Stimulated activated memory B cell treated with anti-CD40 and anti-IgM and Interleukin-4, amounts not matched to agents 10 μg/mL and 1 μg/mL and 100 μg/mL, for 72 hours (primary cell): Measurements from ENCODE around the gene DTWD2.
"Not testable (repeated sequence)": the region's sequence is repeated elsewhere in the genome, so short reads cannot be mapped to it uniquely, and the experiment has no call there.

ENCODE experiments used
- ATAC-seq: fragments of 150-1000 bp; cut with Tn5 transposase; 2 replicates; pipeline ENCODE4 v1.10.0; 2021
- H3K27ac Mint-ChIP-seq: one replicate; pipeline ENCODE4 v1.8.0; 2022; ENCODE audit warnings: mild to moderate bottlenecking, mixed read lengths
- H3K27me3 Mint-ChIP-seq: one replicate; pipeline ENCODE4 v1.8.0; 2022; ENCODE audit warnings: mixed read lengths
- H3K36me3 Mint-ChIP-seq: one replicate; pipeline ENCODE4 v1.8.0; 2022; ENCODE audit warnings: mixed read lengths
- H3K4me1 Mint-ChIP-seq: one replicate; pipeline ENCODE4 v1.8.0; 2022; ENCODE audit warnings: mixed read lengths
- H3K4me3 Mint-ChIP-seq: one replicate; pipeline ENCODE4 v1.8.0; 2022; ENCODE audit warnings: mild to moderate bottlenecking, moderate library complexity, mixed read lengths
- H3K9me3 Mint-ChIP-seq: one replicate; pipeline ENCODE4 v1.8.0; 2022; ENCODE audit warnings: mixed read lengths

DTWD2 gene

DNA sequence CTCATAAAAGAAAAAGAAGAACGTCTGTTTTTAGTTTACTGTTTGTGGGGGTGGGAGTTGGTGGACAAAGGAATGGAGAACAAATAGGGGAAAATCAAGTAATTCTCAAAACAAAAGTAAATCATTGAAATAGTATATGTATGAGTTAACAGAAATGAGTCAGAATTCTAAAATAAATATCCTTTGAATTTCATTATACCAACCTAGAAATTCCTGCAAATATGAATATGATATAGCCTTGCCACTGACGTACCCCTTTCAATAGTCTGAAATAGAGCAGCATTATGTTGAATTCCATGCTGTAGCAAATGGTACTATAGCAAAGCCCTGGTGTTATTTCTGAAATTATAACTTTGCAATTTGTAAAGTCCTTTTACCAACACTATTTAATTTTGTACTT is 29.6 kb upstream of the DTWD2 start:
- H3K9me3 Mint-ChIP-seq: no peaks in the 10 kb centered on the region
- H3K27ac Mint-ChIP-seq: peak overlapping the region; percentile 59
- no peaks in the 10 kb centered on the region for H3K27me3 Mint-ChIP-seq

DNA sequence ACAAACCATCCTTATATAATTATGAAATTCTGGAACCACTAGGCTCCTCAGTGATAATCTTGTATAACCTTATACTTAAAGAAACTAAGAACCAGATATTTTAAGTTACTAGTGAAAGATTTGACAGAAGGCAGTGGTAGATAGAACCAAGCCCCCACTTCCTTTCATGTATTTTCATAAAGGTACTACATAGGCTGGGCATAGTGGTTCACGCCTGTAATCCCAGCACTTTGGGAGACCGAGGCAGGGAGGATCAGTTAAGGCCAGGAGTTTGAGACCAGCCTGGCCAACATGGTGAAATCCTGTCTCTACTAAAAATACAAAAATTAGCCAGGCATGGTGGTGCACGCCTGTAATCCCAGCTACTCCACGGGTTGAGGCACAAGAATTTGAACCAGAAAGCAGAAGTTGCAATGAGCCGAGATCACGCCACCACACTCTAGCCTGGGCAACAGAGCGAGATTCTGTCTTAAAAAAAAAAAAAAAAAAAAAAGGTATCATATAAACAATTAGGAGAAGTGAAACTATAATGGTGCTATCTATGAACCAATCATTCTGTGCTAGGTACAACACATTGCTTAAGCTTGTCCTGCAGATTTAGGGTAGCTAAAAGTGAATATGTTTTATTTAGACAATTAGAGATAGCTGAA is 27.9 kb upstream of the DTWD2 start:
- Mint-ChIP-seq H3K27me3 (no peaks in the 10 kb centered on the region), H3K9me3 (no peaks in the 10 kb centered on the region), H3K36me3 (no peaks in the 10 kb centered on the region), H3K4me3 (no peak overlapping the region), H3K4me1 (peaks cover 38% of the 10 kb centered on the region), H3K27ac (peak overlapping the region; percentile 59)
- peak; percentile 88 for ATAC-seq

More for the DNA sequence above, 29.6 kb upstream of the DTWD2 start:
- H3K4me1 Mint-ChIP-seq: peaks cover 55% of the 10 kb centered on the region
- ATAC-seq: no peak
- H3K36me3 Mint-ChIP-seq: no peaks in the 10 kb centered on the region
- H3K4me3 Mint-ChIP-seq: no peak overlapping the region

DNA sequence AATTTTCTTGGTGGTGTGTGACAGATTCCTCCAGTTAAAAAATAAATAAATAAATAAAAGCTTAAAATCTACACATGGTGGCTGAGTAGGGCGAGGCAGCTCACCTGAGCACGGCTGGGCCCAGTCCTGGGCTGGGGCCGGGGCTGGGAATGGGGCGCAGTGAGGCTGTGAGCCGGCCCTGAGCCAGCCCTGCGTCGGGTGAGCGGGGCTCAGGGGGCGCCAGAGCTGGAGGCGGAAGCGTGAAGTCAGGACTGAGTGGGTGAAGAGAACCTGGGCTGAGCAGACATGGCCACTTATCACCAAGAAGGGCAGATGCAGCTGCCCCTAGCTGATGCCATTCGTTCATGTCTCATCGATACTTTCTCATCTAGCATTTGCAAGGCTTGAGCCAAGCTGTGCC is 22.8 kb upstream of the DTWD2 start:
- Mint-ChIP-seq H3K9me3 (no peaks in the 10 kb centered on the region), H3K27ac (no peak overlapping the region), H3K36me3 (no peaks in the 10 kb centered on the region), H3K4me3 (no peak overlapping the region), H3K4me1 (no peaks in the 10 kb centered on the region), H3K27me3 (no peaks in the 10 kb centered on the region)
- ATAC-seq: no peak

DNA sequence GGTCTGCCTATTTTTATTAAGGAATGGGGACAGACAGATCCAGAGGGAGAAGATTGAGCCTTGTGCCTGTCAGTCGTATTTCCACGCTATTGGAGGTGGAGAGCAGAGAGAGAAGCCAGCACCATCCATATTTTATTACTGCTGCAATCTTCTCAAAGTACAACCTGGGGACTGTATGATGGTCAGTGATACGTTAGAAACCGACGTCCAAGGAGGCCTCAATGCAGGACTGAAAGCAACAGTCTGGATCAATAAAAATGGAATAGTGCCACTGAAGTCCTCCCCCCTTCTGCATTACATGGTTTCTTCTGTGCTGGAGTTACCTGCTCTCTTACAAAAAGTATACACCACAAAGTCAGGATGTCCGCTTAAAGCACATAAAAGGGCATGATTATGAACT is 21.9 kb upstream of the DTWD2 start:
- no peak for ATAC-seq
- H3K27me3 Mint-ChIP-seq: no peaks in the 10 kb centered on the region
- no peak overlapping the region for H3K27ac Mint-ChIP-seq
- H3K4me3 Mint-ChIP-seq: no peak overlapping the region
- no peaks in the 10 kb centered on the region for H3K4me1 Mint-ChIP-seq
- H3K9me3 Mint-ChIP-seq: no peaks in the 10 kb centered on the region
- no peaks in the 10 kb centered on the region for H3K36me3 Mint-ChIP-seq

DNA sequence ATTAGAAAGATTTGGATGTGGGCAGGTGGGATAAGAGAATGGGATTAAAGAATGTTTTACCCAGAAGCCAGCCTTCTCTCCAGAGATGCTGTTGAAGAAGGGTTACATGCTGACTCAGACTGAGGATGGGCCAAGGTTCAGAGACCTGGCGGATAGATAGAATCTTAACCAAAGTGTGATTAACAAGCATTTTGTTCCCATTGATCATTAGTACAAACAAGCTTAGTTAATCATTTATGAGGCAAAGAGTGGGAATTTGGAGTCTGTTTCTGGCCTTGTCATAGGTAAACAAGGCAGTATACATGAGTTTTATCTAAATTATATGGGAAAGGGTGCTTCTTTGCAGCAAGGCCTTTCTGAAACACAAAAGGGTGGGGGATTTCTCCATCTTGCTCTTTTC is 20.8 kb upstream of the DTWD2 start:
- no peak overlapping the region for H3K27ac Mint-ChIP-seq
- no peaks in the 10 kb centered on the region for H3K27me3 Mint-ChIP-seq
- H3K4me1 Mint-ChIP-seq: no peaks in the 10 kb centered on the region
- no peak overlapping the region for H3K4me3 Mint-ChIP-seq
- H3K36me3 Mint-ChIP-seq: no peaks in the 10 kb centered on the region
- no peaks in the 10 kb centered on the region for H3K9me3 Mint-ChIP-seq
- no peak for ATAC-seq

DNA sequence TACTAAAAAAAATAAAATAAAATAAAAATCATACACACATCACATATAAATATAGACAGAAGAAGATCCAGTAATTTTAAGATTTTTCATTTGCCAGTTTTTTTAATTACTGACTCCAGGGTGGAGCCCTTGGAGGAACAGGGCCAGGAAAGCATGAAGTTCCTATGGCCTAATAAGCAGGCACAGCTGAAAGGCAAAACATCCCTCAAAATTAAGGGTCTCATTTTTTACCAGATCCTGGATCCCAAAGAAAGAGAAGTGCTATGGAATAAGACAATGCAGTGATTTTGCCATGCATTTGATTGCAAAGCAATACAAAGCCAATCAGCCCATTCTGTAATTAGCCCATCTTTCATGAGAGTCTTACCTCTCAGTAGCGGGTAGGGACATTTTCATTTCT is 11.3 kb upstream of the DTWD2 start:
- H3K4me1 Mint-ChIP-seq: no peaks in the 10 kb centered on the region
- ATAC-seq: no peak
- peaks cover 10% of the 10 kb centered on the region for H3K36me3 Mint-ChIP-seq
- H3K27me3 Mint-ChIP-seq: no peaks in the 10 kb centered on the region
- H3K4me3 Mint-ChIP-seq: no peak overlapping the region
- H3K27ac Mint-ChIP-seq: no peak overlapping the region
- peaks cover 18% of the 10 kb centered on the region for H3K9me3 Mint-ChIP-seq

DNA sequence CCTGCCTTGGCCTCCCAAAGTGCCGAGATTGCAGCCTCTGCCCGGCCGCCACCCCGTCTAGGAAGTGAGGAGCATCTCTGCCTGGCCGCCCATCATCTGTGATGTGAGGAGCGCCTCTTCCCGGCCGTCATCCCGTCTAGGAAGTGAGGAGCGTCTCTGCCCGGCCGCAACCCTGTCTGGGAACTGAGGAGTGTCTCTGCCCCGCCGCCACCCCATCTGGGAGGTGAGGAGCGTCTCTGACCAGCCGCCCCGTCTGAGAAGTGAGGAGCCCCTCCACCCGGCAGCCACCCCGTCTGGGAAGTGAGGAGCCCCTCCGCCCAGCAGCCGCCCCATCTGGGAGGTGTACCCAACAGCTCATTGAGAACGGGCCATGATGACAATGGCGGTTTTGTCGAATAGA is 10.5 kb upstream of the DTWD2 start:
- H3K27ac Mint-ChIP-seq, H3K27me3 Mint-ChIP-seq, ATAC-seq, H3K4me1 Mint-ChIP-seq, H3K36me3 Mint-ChIP-seq, H3K4me3 Mint-ChIP-seq: not testable (repeated sequence)
- peaks cover 18% of the 10 kb centered on the region for H3K9me3 Mint-ChIP-seq

DNA sequence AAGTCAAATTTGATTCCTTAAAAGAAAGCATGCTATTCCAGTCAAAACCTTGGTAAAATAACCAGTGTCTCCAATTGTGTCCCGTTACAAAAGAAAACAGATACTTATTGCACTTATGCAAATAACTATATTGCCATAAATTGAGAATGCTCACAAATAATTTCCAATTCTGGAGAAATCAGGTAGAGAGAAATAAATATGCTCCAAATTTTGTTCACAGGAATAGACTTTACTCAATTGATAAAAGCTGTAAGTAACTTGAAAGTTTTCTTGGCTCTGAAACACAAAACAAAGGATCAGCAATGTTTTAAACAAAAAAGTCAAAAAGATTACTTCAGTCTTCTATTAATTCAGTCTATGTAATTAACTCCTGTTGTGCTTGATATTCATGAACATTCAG is 7.8 kb upstream of the DTWD2 start:
- no peak overlapping the region for H3K27ac Mint-ChIP-seq
- peaks cover 18% of the 10 kb centered on the region for H3K9me3 Mint-ChIP-seq
- H3K27me3 Mint-ChIP-seq: no peaks in the 10 kb centered on the region
- no peaks in the 10 kb centered on the region for H3K4me1 Mint-ChIP-seq
- H3K36me3 Mint-ChIP-seq: peaks cover 10% of the 10 kb centered on the region
- no peak for ATAC-seq
- no peak overlapping the region for H3K4me3 Mint-ChIP-seq

DNA sequence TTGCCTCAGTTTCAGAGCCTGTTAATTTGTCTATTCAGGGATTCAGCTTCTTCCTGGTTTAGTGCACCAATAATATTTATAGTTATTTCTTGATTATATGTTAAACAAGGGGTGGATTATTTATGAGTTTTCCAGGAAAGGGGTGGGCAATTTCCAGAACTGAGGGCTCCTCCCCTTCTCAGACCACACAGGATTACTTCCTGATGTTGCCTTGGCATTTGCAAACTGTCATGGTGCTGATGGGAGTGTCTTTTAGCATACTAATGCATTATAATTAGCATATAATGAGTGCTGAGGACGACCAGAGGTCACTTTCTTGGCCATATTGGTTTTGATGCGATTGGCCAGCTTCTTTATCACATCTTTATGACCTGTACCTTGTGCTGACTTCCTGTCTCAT is 6.2 kb upstream of the DTWD2 start:
- Mint-ChIP-seq H3K27me3 (no peaks in the 10 kb centered on the region), H3K4me3 (no peak overlapping the region), H3K4me1 (no peaks in the 10 kb centered on the region), H3K36me3 (no peaks in the 10 kb centered on the region), H3K9me3 (peaks cover 10% of the 10 kb centered on the region), H3K27ac (no peak overlapping the region)
- ATAC-seq: no peak

DNA sequence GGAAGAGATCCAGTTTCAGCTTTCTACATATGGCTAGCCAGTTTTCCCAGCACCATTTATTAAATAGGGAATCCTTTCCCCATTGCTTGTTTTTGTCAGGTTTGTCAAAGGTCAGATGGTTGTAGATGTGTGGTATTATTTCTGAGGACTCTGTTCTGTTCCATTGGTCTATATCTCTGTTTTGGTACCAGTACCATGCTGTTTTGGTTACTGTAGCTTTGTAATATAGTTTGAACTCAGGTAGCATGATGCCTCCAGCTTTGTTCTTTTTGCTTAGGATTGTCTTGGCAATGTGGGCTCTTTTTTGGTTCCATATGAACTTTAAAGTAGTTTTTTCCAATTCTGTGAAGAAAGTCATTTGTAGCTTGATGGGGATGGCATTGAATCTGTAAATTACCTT is 4.8 kb upstream of the DTWD2 start:
- not testable (repeated sequence) for H3K36me3 Mint-ChIP-seq, ATAC-seq, H3K27ac Mint-ChIP-seq, H3K27me3 Mint-ChIP-seq, H3K4me3 Mint-ChIP-seq, H3K4me1 Mint-ChIP-seq, H3K9me3 Mint-ChIP-seq

DNA sequence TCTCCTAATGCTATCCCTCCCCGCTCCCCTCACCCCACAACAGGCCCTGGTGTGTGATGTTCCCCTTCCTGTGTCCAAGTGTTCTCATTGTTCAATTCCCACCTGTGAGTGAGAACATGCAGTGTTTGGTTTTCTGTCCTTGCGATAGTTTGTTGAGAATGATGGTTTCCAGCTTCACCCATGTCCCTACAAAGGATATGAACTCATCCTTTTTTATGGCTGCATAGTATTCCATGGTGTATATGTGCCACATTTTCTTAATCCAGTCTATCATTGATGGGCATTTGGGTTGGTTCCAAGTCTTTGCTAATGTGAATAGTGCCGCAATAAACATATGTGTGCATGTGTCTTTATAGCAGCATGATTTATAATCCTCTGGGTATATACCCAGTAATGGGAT is 3.7 kb upstream of the DTWD2 start:
- H3K27me3 Mint-ChIP-seq, H3K36me3 Mint-ChIP-seq, H3K27ac Mint-ChIP-seq, H3K9me3 Mint-ChIP-seq, ATAC-seq, H3K4me3 Mint-ChIP-seq: not testable (repeated sequence)
- peaks cover 15% of the 10 kb centered on the region for H3K4me1 Mint-ChIP-seq

DNA sequence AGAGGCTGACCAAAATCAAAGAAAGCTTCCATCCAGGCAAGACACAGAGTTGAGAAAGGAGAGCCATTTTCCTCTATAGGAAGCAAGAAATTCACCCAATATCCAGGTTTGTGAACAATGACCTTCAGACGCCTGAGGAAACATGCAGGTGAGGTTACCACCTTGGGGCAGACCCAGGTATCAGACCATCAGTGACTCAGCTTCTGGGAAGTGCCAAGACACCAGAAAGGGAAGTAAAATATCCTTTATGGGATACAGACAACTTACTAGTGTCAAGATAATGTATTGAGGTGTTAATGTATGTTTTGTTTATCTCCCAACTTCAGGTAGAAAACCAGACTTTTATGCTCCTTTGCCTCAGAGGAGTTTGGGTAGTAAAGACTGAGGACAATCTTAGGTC is 2.2 kb upstream of the DTWD2 start:
- H3K4me1 Mint-ChIP-seq: peaks cover 29% of the 10 kb centered on the region
- H3K36me3 Mint-ChIP-seq: no peaks in the 10 kb centered on the region
- ATAC-seq: no peak
- H3K27me3 Mint-ChIP-seq: no peaks in the 10 kb centered on the region
- H3K4me3 Mint-ChIP-seq: no peak overlapping the region
- peaks cover 5% of the 10 kb centered on the region for H3K9me3 Mint-ChIP-seq
- no peak overlapping the region for H3K27ac Mint-ChIP-seq

DNA sequence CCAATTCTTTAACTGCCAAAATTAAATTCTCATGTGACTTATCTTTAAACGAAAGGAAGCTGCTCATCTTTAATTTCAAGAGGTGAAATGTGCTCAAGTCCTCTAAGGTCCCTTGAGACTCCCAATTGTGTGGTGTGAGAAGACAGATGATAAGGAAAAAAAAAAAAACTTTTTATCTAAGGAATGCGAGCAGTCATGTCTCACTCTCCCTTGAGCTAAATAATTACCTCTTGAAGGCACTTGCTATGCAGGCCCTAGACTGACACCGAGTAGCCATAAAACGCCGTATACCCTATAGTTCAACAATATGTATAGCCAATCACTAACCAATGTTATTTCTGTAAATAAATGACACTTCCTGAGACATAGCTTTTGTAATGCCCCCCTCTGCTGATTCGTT is 1.5 kb upstream of the DTWD2 start:
- Mint-ChIP-seq H3K4me3 (no peak overlapping the region), H3K36me3 (no peaks in the 10 kb centered on the region), H3K27ac (no peak overlapping the region), H3K9me3 (no peaks in the 10 kb centered on the region), H3K4me1 (peaks cover 34% of the 10 kb centered on the region), H3K27me3 (no peaks in the 10 kb centered on the region)
- ATAC-seq: no peak

DNA sequence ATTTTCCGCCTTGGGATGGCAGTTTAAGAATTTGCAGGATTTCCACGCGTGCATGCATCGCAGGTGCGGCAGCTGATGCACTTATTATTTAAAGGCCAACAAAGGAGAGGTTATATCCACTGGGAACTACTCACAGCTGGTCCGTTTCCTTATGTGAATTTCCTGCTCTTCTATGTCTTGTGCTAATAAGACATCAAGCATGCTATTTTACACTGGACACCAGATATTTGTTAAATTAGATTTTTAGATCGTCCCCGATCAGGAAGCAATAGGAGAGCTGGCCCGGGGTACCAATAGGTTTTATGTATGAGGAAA is 476 bp upstream of the DTWD2 start:
- Mint-ChIP-seq H3K27ac (peak overlapping the region; percentile 84), H3K4me3 (peak overlapping the region; percentile 83), H3K4me1 (peaks cover 35% of the 10 kb centered on the region), H3K36me3 (no peaks in the 10 kb centered on the region), H3K27me3 (no peaks in the 10 kb centered on the region), H3K9me3 (no peaks in the 10 kb centered on the region)
- ATAC-seq: no peak

DNA sequence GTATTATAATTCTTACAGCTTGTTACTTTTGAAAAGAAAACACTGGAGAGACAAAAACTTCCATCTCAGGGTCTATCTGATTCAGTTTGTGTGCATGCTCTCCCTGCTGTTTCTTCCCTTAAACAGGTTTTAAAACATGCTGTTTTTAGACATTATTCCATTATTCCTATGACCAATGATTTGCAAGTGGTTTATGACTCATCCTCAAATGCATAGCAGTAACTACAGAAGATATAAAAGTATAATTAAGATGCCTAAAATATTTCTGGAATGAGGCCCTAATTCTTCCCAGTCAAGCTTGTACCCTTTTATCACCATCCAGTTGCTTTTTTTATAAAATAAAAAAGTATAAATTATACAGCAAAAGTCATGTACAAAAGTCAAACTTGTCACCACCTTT is 3.7 kb downstream of the DTWD2 start:
- no peak overlapping the region for H3K4me3 Mint-ChIP-seq

DNA sequence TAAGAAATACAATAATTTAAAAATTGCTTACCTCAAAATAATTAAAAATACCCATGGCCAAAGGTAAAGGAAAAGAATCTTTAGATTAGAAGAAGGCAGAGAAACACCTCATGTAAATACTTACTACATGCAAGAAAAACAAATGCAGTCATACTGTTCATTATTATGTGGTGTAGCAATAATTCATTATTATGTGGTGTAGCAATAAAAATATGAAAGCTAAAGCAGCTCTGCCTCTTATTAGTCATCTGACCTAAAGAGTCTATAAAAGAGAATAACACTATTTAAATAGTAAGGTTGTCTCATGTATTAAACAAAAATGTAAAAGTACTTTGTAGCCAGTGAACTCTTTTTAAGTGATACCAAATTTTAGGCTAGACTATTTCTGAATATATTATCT is 6.6 kb downstream of the DTWD2 start:
- ATAC-seq: no peak
- no peaks in the 10 kb centered on the region for H3K9me3 Mint-ChIP-seq
- H3K4me3 Mint-ChIP-seq: no peak overlapping the region
- H3K27me3 Mint-ChIP-seq: no peaks in the 10 kb centered on the region
- no peak overlapping the region for H3K27ac Mint-ChIP-seq
- peaks cover 26% of the 10 kb centered on the region for H3K4me1 Mint-ChIP-seq
- H3K36me3 Mint-ChIP-seq: peaks cover 36% of the 10 kb centered on the region

More for the DNA sequence above, 3.7 kb downstream of the DTWD2 start:
- Mint-ChIP-seq H3K9me3 (no peaks in the 10 kb centered on the region), H3K27ac (no peak overlapping the region), H3K4me1 (peaks cover 35% of the 10 kb centered on the region), H3K36me3 (peaks cover 18% of the 10 kb centered on the region), H3K27me3 (no peaks in the 10 kb centered on the region)
- no peak for ATAC-seq

DNA sequence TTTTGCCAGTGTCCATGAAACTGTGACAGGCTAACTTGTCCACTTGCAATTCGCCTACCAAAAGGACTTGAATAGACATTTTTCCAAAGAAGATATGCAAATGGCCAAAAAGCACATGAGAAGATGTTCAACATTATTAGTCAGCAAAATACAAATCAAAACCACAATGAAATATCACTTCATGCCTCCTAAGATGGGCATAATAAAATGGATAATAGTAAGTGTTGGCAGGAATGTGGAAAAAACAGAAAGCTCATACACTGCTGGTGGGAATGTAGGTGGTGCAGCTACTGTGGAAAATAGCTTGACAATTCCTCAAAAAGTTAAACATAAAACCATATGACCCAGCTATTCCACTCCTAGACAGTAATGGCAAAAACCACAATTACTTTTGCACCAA is 7.9 kb downstream of the DTWD2 start:
- Mint-ChIP-seq H3K4me3 (no peak overlapping the region), H3K27ac (no peak overlapping the region), H3K36me3 (peaks cover 49% of the 10 kb centered on the region)

More for the DNA sequence above, 7.9 kb downstream of the DTWD2 start:
- Mint-ChIP-seq H3K4me1 (peaks cover 22% of the 10 kb centered on the region), H3K9me3 (peaks cover 8% of the 10 kb centered on the region), H3K27me3 (no peaks in the 10 kb centered on the region)
- ATAC-seq: no peak
